Trophoblast cell (in vitro differentiated cells and primary cell): Measurements from ENCODE around the gene RALGDS.
A peak's percentile ranks its signal among the peaks of the same experiment; 100 is the strongest.

Experiments used
- DNase-seq, 2 donors: peaks; one replicate each; pipeline ENCODE4 v3.0.0-alpha.2; 2016
- H2AFZ ChIP-seq: 2 replicates; pipeline ENCODE4 v1.6.1; 2013; ENCODE audit warnings: low read length, moderate library complexity, mild to moderate bottlenecking; ENCODE audit not compliant: insufficient read depth, poor library complexity
- H2AK5ac ChIP-seq: 2 replicates; pipeline ENCODE4 v1.6.1; 2013; ENCODE audit warnings: mild to moderate bottlenecking, low read length
- H2BK120ac ChIP-seq: 2 replicates; pipeline ENCODE4 v1.6.1; 2013; ENCODE audit warnings: low read length, mild to moderate bottlenecking, moderate library complexity; ENCODE audit not compliant: insufficient read depth, poor library complexity
- H2BK12ac ChIP-seq: 2 replicates; pipeline ENCODE4 v1.6.1; 2013; ENCODE audit warnings: mild to moderate bottlenecking, low read length, moderate library complexity
- H2BK5ac ChIP-seq: 2 replicates; pipeline ENCODE4 v1.6.1; 2013; ENCODE audit warnings: low read length, low read depth, moderate library complexity, mild to moderate bottlenecking; ENCODE audit not compliant: poor library complexity
- H3K14ac ChIP-seq: 2 replicates; pipeline ENCODE4 v1.6.1; 2013; ENCODE audit warnings: mild to moderate bottlenecking, low read length
- H3K18ac ChIP-seq: 2 replicates; pipeline ENCODE4 v1.6.1; 2013; ENCODE audit warnings: mild to moderate bottlenecking, low read length
- H3K23ac ChIP-seq: 2 replicates; pipeline ENCODE4 v1.6.1; 2013; ENCODE audit warnings: low read length
- H3K27ac ChIP-seq: 2 replicates; pipeline ENCODE4 v1.5.1; 2013; ENCODE audit warnings: low read depth, mild to moderate bottlenecking, inconsistent platforms, low read length, moderate library complexity
- H3K27me3 ChIP-seq: 2 replicates; pipeline ENCODE4 v1.6.1; 2013; ENCODE audit warnings: inconsistent platforms, mild to moderate bottlenecking, low read length, moderate library complexity; ENCODE audit not compliant: insufficient read depth
- H3K36me3 ChIP-seq, 2 experiments: 1 replicate in 1 of 2; 2 replicates in 1 of 2; pipeline ENCODE4 v1.6.1; 2013; ENCODE audit warnings: low read length in 2 of 2, mild to moderate bottlenecking in 2 of 2, moderate library complexity in 1 of 2; ENCODE audit not compliant: insufficient read depth in 2 of 2, control insufficient read depth in 1 of 2
- H3K4ac ChIP-seq: 2 replicates; pipeline ENCODE4 v1.6.1; 2013; ENCODE audit warnings: low read depth, mild to moderate bottlenecking, low read length, moderate library complexity
- H3K4me1 ChIP-seq, 2 experiments: 1 replicate in 1 of 2; 2 replicates in 1 of 2; pipeline ENCODE4 v1.6.1; 2013; ENCODE audit warnings: low read length in 2 of 2, mild to moderate bottlenecking in 2 of 2, moderate library complexity in 1 of 2; ENCODE audit not compliant: insufficient read depth in 2 of 2, control insufficient read depth in 1 of 2
- H3K4me2 ChIP-seq: 2 replicates; pipeline ENCODE4 v1.6.1; 2013; ENCODE audit warnings: inconsistent platforms, mild to moderate bottlenecking, low read length, moderate library complexity
- H3K4me3 ChIP-seq: 2 replicates; pipeline ENCODE4 v1.5.1; 2013; ENCODE audit warnings: mild to moderate bottlenecking, low read depth, low read length, inconsistent platforms
- H3K79me1 ChIP-seq: one replicate; pipeline ENCODE4 v1.6.1; 2013; ENCODE audit warnings: low read length
- H3K79me2 ChIP-seq: 2 replicates; pipeline ENCODE4 v1.6.1; 2013; ENCODE audit warnings: low read length, mild to moderate bottlenecking; ENCODE audit not compliant: control insufficient read depth, insufficient read depth, poor library complexity
- H3K9ac ChIP-seq: 2 replicates; pipeline ENCODE4 v1.6.1; 2013; ENCODE audit warnings: mild to moderate bottlenecking, low read length
- H3K9me3 ChIP-seq: 2 replicates; pipeline ENCODE4 v1.6.1; 2013; ENCODE audit warnings: low read depth, mild to moderate bottlenecking, control low read depth, inconsistent platforms, low read length; ENCODE audit not compliant: insufficient read depth
- H4K12ac ChIP-seq: 2 replicates; pipeline ENCODE4 v1.6.1; 2013; ENCODE audit warnings: low read depth, mild to moderate bottlenecking, low read length, moderate library complexity
- H4K8ac ChIP-seq: 2 replicates; pipeline ENCODE4 v1.6.1; 2013; ENCODE audit warnings: low read depth, mild to moderate bottlenecking, low read length, moderate library complexity
- H4K91ac ChIP-seq: one replicate; pipeline ENCODE4 v1.6.1; 2013; ENCODE audit warnings: low read depth, mild to moderate bottlenecking, low read length, moderate library complexity
- WGBS: extraction: QIAGEN DNeasy Blood & Tissue Kit; methylation state at CpG from one replicate; pipeline ENCODE4 v1.1.7; 2013; ENCODE audit warnings: missing lambda C conversion rate; ENCODE audit not compliant: insufficient read length, insufficient coverage; ENCODE audit errors: extremely low coverage; 5-methylcytosine and 5-hydroxymethylcytosine counted together

RALGDS gene

GRCh38 chr9:133149130-133150015, 28.3 kb upstream of the RALGDS start:
- no peak overlapping the region for H2AK5ac ChIP-seq
- peak overlapping the region; percentile 31 for H2BK12ac ChIP-seq
- peak overlapping the region; percentile 94 for H3K9ac ChIP-seq
- peak overlapping the region; percentile 49 for H3K14ac ChIP-seq
- H3K79me1 ChIP-seq, result peaks cover 14% of the 10 kb centered on the region
- peak overlapping the region; percentile 99 for H3K4me2 ChIP-seq
- no CpG with 5 or more reads among the region's 95 CpGs for WGBS
- peak overlapping the region; percentile 1 for H3K27ac ChIP-seq
- H4K8ac ChIP-seq, result peak overlapping the region; percentile 79
- peaks cover 7% of the 10 kb centered on the region for H3K79me2 ChIP-seq
- H4K91ac ChIP-seq, result peak overlapping the region; percentile 53
- peak overlapping the region; percentile 89 for H3K4me3 ChIP-seq
- no peaks in the 10 kb centered on the region for H3K9me3 ChIP-seq
- no peak overlapping the region for H3K18ac ChIP-seq
- H3K4ac ChIP-seq, result no peak overlapping the region
- H2BK120ac ChIP-seq, result peak overlapping the region; percentile 25
- H3K36me3 ChIP-seq, result peaks cover 0 to 6% of the 10 kb centered on the region in 2 experiments
- peaks cover 12 to 21% of the 10 kb centered on the region in 2 experiments for H3K4me1 ChIP-seq
- peak; percentile 89 to 96 for DNase-seq
- H3K27me3 ChIP-seq, result no peaks in the 10 kb centered on the region
- peak overlapping the region; percentile 64 for H2AFZ ChIP-seq
- H2BK5ac ChIP-seq, result no peak overlapping the region
- H4K12ac ChIP-seq, result peak overlapping the region; percentile 68
- H3K23ac ChIP-seq, result no peak overlapping the region

DNA sequence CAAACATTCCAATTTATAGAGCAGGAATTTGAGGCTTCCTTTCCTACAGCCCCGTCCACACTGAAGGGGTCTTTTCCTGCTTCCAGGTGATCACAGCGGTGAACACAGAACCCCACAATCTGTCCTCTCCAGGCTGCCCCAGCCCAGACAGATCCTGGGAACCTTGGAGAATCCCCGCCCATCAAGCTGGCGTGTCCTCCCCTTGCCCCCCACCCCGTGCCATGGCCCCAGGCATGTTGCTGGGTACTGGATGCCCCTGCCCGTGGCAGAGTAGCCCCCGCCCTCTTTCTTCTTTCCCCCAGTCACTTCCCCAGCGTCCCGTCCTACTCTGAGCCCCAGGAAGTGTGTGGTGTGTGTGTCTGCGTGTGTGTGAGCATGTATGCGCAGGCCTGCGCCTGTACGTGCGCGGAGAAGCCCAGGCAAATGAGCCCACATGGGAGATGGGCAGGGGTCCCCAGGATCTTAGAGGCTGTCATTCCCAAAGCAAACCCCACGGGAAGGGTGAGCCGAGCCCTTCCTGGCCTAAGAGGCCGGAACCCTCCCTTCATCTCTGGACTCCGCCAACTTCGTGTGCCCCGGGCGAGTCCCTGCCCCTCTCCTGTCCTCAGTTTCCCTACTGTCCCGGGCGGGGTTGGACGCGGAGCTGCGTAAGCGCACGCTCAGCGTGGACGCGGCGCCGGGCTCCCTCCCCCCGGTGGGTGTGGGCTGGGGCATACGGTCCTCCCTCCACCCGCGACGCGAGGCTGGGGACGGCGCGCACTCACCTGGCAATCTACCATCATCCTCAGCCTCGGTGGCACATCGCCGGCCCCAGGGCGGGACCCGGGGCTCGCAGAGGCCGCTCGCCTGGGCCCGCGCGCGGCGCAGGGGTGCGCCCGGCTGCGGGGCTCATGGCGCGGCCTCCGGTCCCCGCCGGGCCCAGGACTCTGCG, 27.4 kb upstream of the RALGDS start:
- Histone ChIP-seq H3K23ac (peak overlapping the region; percentile 19), H3K14ac (peak overlapping the region; percentile 48), H3K36me3 (no peaks in the 10 kb centered on the region), H2BK12ac (peak overlapping the region; percentile 12), H3K9me3 (no peaks in the 10 kb centered on the region), H3K4me2 (peak overlapping the region; percentile 99), H3K79me1 (peaks cover 16% of the 10 kb centered on the region), H2BK5ac (no peak overlapping the region), H2AFZ (peak overlapping the region; percentile 18), H4K91ac (peak overlapping the region; percentile 52), H3K27me3 (no peaks in the 10 kb centered on the region), H3K4me3 (peak overlapping the region; percentile 89), H3K79me2 (peaks cover 10% of the 10 kb centered on the region), H4K12ac (peak overlapping the region; percentile 89), H3K4ac (peak overlapping the region; percentile 66), H3K27ac (peak overlapping the region; percentile 20), H2AK5ac (peak overlapping the region; percentile 44), H3K18ac (peak overlapping the region; percentile 50), H3K9ac (peak overlapping the region; percentile 94), H2BK120ac (peak overlapping the region; percentile 35), H3K4me1 (peaks cover 14 to 27% of the 10 kb centered on the region in 2 experiments), H4K8ac (peak overlapping the region; percentile 30)
- peak; percentile 41 to 68 for DNase-seq
- no CpG with 5 or more reads among the region's 65 CpGs for WGBS

DNA sequence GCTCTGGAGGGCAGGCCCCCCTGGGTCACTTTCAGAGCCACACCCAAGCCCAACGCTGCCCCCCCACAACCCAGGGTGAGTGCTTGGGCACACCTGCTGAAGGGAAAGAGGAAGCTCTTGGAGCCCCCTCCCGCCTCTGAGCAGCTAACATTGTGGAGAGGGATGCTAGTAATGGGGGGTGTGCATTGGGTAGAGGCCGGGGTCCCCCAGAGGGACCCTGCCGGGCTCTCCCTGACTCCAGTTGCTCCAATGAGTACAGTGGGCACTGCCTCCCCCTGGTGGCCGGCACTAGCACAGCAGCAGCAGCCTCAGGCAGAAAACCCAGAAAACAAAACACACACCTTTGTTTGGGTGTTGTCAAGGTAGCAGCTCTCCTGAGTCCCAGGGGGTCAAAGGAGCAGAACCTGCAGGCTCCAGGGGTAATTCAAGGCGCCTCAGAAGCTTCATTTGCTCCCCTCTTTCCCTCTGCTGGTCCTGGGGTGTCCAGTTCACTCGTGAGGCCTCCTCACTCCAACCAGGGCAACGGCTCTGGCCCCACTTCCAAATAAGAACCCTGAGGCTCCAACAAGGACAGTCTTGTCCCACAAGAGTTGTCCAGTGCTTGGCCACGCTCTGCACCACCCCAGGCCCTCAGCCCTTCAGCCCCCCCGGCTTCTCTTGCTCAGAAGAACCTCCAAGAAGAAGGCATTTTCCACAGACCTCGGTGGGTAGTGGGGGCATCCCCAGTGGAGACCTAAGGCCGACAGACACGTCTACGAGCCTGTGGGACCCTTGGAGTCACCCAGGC, 26.6 kb upstream of the RALGDS start:
- H2BK5ac ChIP-seq, result no peak overlapping the region
- peak overlapping the region; percentile 40 for H3K14ac ChIP-seq
- peaks cover 0 to 3% of the 10 kb centered on the region in 2 experiments for H3K36me3 ChIP-seq
- no peaks in the 10 kb centered on the region for H3K27me3 ChIP-seq
- H3K4ac ChIP-seq, result no peak overlapping the region
- WGBS, result no CpG with 5 or more reads among the region's 14 CpGs
- peak overlapping the region; percentile 3 for H4K12ac ChIP-seq
- no peaks in the 10 kb centered on the region for H3K9me3 ChIP-seq
- H3K79me1 ChIP-seq, result peaks cover 16% of the 10 kb centered on the region
- peak overlapping the region; percentile 35 for H2BK120ac ChIP-seq
- H4K91ac ChIP-seq, result peak overlapping the region; percentile 31
- H2AFZ ChIP-seq, result peak overlapping the region; percentile 17
- H3K79me2 ChIP-seq, result peaks cover 10% of the 10 kb centered on the region
- peak overlapping the region; percentile 99 for H3K4me2 ChIP-seq
- H3K9ac ChIP-seq, result no peak overlapping the region
- peak overlapping the region; percentile 12 for H2BK12ac ChIP-seq
- H3K27ac ChIP-seq, result peak overlapping the region; percentile 20
- H3K18ac ChIP-seq, result no peak overlapping the region
- no peak overlapping the region for H4K8ac ChIP-seq
- H3K4me1 ChIP-seq, result peaks cover 21 to 34% of the 10 kb centered on the region in 2 experiments
- H3K23ac ChIP-seq, result no peak overlapping the region
- H3K4me3 ChIP-seq, result no peak overlapping the region
- H2AK5ac ChIP-seq, result peak overlapping the region; percentile 44
- peak; percentile 69 to 90 for DNase-seq
